Vagina (tissue), 2 donors: ENCODE data around the gene RDH8. TPM values are rescaled to one million over a fixed set of nuclear protein-coding genes. Genes with fewer than 3 reads are reported as not detected.

Source experiments
- DNase-seq, 2 donors: peaks; one replicate each; pipeline ENCODE4 v3.0.0-alpha.2; 2017; ENCODE audit errors: extremely low spot score in 2 of 2
- H3K27ac ChIP-seq: fragments of 200-600 bp; sonication (generic); one replicate; pipeline ENCODE4 v1.5.1; 2019
- H3K27me3 ChIP-seq: fragments of 200-600 bp; sonication (generic); one replicate; pipeline ENCODE4 v1.5.1; 2019
- H3K36me3 ChIP-seq, 2 donors: fragments of 200-600 bp; sonication (generic); one replicate each; pipeline ENCODE4 v1.5.1; 2017 to 2019
- H3K4me1 ChIP-seq: fragments of 200-600 bp; sonication (generic); one replicate; pipeline ENCODE4 v1.5.1; 2019
- H3K4me3 ChIP-seq, 2 donors: fragments of 200-600 bp; sonication (generic); 1 replicate in 1 of 2; 2 replicates in 1 of 2; pipeline ENCODE4 v1.5.1; 2016 to 2019
- H3K9me3 ChIP-seq: fragments of 200-600 bp; sonication (generic); one replicate; pipeline ENCODE4 v1.5.1; 2019
- CTCF ChIP-seq, 3 experiments: fragments of 450-650 bp in 2 of 3; fragments of 200-600 bp in 1 of 3; sonication (generic) in 1 of 3; IDR thresholded peaks; one replicate each; pipeline ENCODE4 v1.5.1; 2017 to 2019; ENCODE audit warnings: antibody characterized with exemption in 3 of 3, mild to moderate bottlenecking in 2 of 3, moderate library complexity in 2 of 3
- POLR2A ChIP-seq, 2 donors: fragments of 450-650 bp; IDR thresholded peaks; one replicate each; pipeline ENCODE4 v1.6.1; 2017; ENCODE audit warnings: antibody characterized with exemption in 2 of 2, mild to moderate bottlenecking in 2 of 2, moderate library complexity in 2 of 2
- POLR2AphosphoS5 ChIP-seq, 2 donors: sonication (generic); formaldehyde crosslinking; IDR thresholded peaks; one replicate each; pipeline ENCODE4 v1.9.0; 2017; ENCODE audit warnings: antibody characterized with exemption in 2 of 2, mild to moderate bottlenecking in 2 of 2, low read depth in 1 of 2; ENCODE audit not compliant: insufficient read depth in 1 of 2
- intact Hi-C: fragments of 100-400 bp; cut with DNase I; formaldehyde crosslinking; loops from one replicate; pipeline ENCODE4 v1.15.1; 2023
- total RNA-seq: library from RNA; depleted of rRNA; stranded (reverse); fragments of >200 nt; gene quantifications from one replicate; pipeline ENCODE4 v1.2.3, GENCODE V29; 2016

The RDH8 gene
- total RNA-seq, 1 donor from 2014 or later, result not detected

GRCh38 chr19:9981406-9982260, 31.6 kb upstream of the RDH8 start:
- H3K27ac ChIP-seq, result no peak overlapping the region
- no peaks in the 10 kb centered on the region for H3K9me3 ChIP-seq
- peaks cover 0 to 16% of the 10 kb centered on the region in 2 donors for H3K36me3 ChIP-seq
- no peak for DNase-seq
- peaks cover 7% of the 10 kb centered on the region for H3K4me1 ChIP-seq
- no peak for TF ChIP-seq POLR2AphosphoS5 (IDR thresholded peaks at IDR 0.05; ENCODE audit: insufficient read depth in 1 of 2, low read depth in 1 of 2)
- TF ChIP-seq CTCF (IDR thresholded peaks at IDR 0.05), result no peak
- no peak for TF ChIP-seq POLR2A (IDR thresholded peaks at IDR 0.05)
- no peaks in the 10 kb centered on the region for H3K27me3 ChIP-seq
- no peak overlapping the region for H3K4me3 ChIP-seq
- intact Hi-C loops, result no loop called here

GRCh38 chr19:9986787-9987281, 26.4 kb upstream of the RDH8 start:
- Histone ChIP-seq H3K9me3 (no peaks in the 10 kb centered on the region), H3K36me3 (peaks cover 0 to 4% of the 10 kb centered on the region in 2 donors), H3K27me3 (no peaks in the 10 kb centered on the region), H3K27ac (peak overlapping the region; percentile 60), H3K4me1 (peaks cover 19% of the 10 kb centered on the region), H3K4me3 (no peak overlapping the region)
- intact Hi-C loops, result no loop called here
- TF ChIP-seq POLR2AphosphoS5 (IDR thresholded peaks at IDR 0.05; ENCODE audit: insufficient read depth in 1 of 2, low read depth in 1 of 2) (peak in 1 of 2 donors; percentile 20), POLR2A (IDR thresholded peaks at IDR 0.05) (no peak)
- DNase-seq, result no peak

- H3K36me3 ChIP-seq, result no peaks in the 10 kb centered on the region
- no peaks in the 10 kb centered on the region for H3K9me3 ChIP-seq
- H3K27ac ChIP-seq, result no peak overlapping the region
- no peak overlapping the region for H3K4me3 ChIP-seq
- peaks cover 19% of the 10 kb centered on the region for H3K4me1 ChIP-seq
- no peak for DNase-seq
- intact Hi-C loops, result no loop called here
- H3K27me3 ChIP-seq, result no peaks in the 10 kb centered on the region
- TF ChIP-seq POLR2A (IDR thresholded peaks at IDR 0.05) (no peak), CTCF (IDR thresholded peaks at IDR 0.05) (no peak), POLR2AphosphoS5 (IDR thresholded peaks at IDR 0.05; ENCODE audit: insufficient read depth in 1 of 2, low read depth in 1 of 2) (no peak)
Observed at GRCh38 chr19:9989504-9989903, 23.8 kb upstream of the RDH8 start.

- H3K4me1 ChIP-seq, result peaks cover 13% of the 10 kb centered on the region
- no peaks in the 10 kb centered on the region for H3K9me3 ChIP-seq
- H3K27me3 ChIP-seq, result no peaks in the 10 kb centered on the region
- H3K27ac ChIP-seq, result no peak overlapping the region
- TF ChIP-seq POLR2AphosphoS5 (IDR thresholded peaks at IDR 0.05; ENCODE audit: insufficient read depth in 1 of 2, low read depth in 1 of 2) (no peak), CTCF (IDR thresholded peaks at IDR 0.05) (no peak), POLR2A (IDR thresholded peaks at IDR 0.05) (no peak)
- H3K36me3 ChIP-seq, result peaks cover 0 to 5% of the 10 kb centered on the region in 2 donors
- H3K4me3 ChIP-seq, result no peak overlapping the region
- DNase-seq, result no peak
- intact Hi-C loops, result loop anchor here (10.0 kb wide), 1 partner anchor 57 kb away; the partner anchor contains the start of gene OLFM2
Observed at GRCh38 chr19:9991425-9992191, 21.7 kb upstream of the RDH8 start.

- intact Hi-C loops, result loop anchor here (10.0 kb wide), 1 partner anchor 60 kb away; the partner anchor contains the start of gene OLFM2
- Histone ChIP-seq H3K9me3 (no peaks in the 10 kb centered on the region), H3K36me3 (peaks cover 0 to 5% of the 10 kb centered on the region in 2 donors), H3K27me3 (no peaks in the 10 kb centered on the region), H3K4me3 (no peak overlapping the region), H3K4me1 (no peaks in the 10 kb centered on the region), H3K27ac (no peak overlapping the region)
- DNase-seq, result no peak
- TF ChIP-seq POLR2A (IDR thresholded peaks at IDR 0.05) (no peak), CTCF (IDR thresholded peaks at IDR 0.05) (no peak), POLR2AphosphoS5 (IDR thresholded peaks at IDR 0.05; ENCODE audit: insufficient read depth in 1 of 2, low read depth in 1 of 2) (no peak)
Observed at GRCh38 chr19:9995084-9995483, 18.2 kb upstream of the RDH8 start.
